ENCODE results near the gene BMP7.

- no peak for TF ChIP-seq CTCF (IDR thresholded peaks at IDR 0.05)
- TF ChIP-seq POLR2AphosphoS5 (IDR thresholded peaks at IDR 0.05) = no peak
These were observed 16.7 kb downstream of the BMP7 start for GRCh38 chr20:57249772-57250171.
